MG63 (cell line): ENCODE data around the gene SEC24A. TPM values are rescaled to one million over a fixed set of nuclear protein-coding genes. Genes with fewer than 3 reads are reported as not detected.
"Not testable (repeated sequence)": the region's sequence is repeated elsewhere in the genome, so short reads cannot be mapped to it uniquely, and the experiment has no call there.

Experiments
- DNase-seq: peaks from one replicate; pipeline ENCODE4 v3.0.0-alpha.2; 2020
- H3K27me3 ChIP-seq: fragments of 250-450 bp; sonication (Bioruptor Pico); 2 replicates; pipeline ENCODE4 v1.5.1; 2020; ENCODE audit warnings: mild to moderate bottlenecking, moderate library complexity
- H3K36me3 ChIP-seq: fragments of 250-450 bp; sonication (Bioruptor Pico); 2 replicates; pipeline ENCODE4 v1.5.1; 2020; ENCODE audit warnings: mild to moderate bottlenecking, moderate library complexity
- H3K4me3 ChIP-seq: fragments of 250-450 bp; sonication (Bioruptor Pico); 2 replicates; pipeline ENCODE4 v1.5.1; 2020; ENCODE audit warnings: mild to moderate bottlenecking, moderate library complexity
- H3K9me3 ChIP-seq: fragments of 250-450 bp; sonication (Bioruptor Pico); 2 replicates; pipeline ENCODE4 v1.5.1; 2020; ENCODE audit warnings: mild to moderate bottlenecking, moderate library complexity
- total RNA-seq: library from RNA; depleted of rRNA; stranded (reverse); fragments of >200 nt; shearing (Covaris generic); gene quantifications from 2 replicates; pipeline ENCODE4 v1.2.3, GENCODE V29; 2014; ENCODE audit warnings: low replicate concordance

The SEC24A gene
- total RNA-seq, 1 experiment from 2014 or later = 11.7 TPM

DNA sequence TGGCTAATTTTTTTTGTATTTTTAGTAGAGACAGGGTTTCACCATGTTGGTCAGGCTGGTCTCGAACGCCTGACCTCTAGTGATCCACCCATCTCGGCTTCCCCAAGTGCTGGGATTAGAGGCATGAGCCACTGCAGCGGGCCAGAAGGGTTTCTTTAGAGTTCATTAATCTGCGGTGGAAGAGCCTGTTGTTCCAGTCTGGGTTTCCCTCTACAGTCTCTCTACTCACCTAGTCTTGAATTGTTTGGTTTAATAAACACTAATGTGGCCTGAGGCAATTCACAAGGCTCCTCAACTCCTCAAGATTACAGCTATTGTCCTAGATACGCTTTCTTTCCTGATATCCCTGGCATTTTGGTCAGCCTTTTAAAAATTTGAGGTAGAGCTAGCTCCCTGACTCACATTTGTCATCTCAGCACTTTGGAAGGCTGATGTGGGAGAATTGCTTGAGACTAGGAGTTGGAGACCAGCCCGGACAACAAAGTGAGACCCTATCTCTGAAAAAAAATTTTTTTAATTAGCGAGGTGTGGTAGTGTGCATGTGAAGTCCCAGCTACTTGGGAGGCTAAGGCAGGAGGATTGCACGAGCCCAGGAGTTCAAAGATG lies 11.4 kb upstream of the SEC24A start:
- Histone ChIP-seq H3K4me3 (no peak overlapping the region), H3K36me3 (peaks cover 3% of the 10 kb centered on the region; the same call in 1 of the 2 replicates), H3K9me3 (no peaks in the 10 kb centered on the region), H3K27me3 (no peaks in the 10 kb centered on the region)
- no peak for DNase-seq

GRCh38 chr5:134638760-134639201 lies 9.8 kb upstream of the SEC24A start:
- no peak for DNase-seq

DNA sequence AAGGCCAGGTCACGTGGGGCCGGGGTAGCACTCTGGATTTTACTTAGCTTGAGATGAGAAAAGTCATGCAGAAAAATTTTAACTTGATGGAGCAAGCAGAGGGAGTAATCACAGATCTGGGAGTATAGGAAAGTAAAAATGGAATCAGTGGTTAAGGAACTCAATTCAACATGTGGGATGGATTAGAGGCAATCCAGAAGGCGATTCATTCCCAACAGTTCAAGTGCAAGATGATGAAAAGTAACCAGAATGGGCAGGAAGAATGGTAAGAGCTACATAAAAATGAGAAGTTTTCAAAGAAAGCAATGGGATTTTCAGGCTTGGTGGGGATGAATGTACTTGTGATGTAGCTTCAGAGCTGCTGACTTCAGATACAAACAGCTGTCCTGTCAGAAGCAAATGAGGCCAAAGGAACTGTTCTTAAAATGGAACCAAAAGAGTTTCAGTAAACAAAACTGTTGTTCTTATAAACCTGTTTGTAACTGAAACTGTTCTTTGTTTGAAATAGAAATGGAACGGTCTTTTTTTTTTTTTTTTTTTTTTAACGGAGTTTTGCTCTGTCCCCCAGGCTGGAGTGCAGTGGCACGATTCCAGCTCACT lies 5.6 kb upstream of the SEC24A start:
- Histone ChIP-seq H3K4me3 (no peak overlapping the region), H3K36me3 (peaks cover 2% of the 10 kb centered on the region), H3K27me3 (no peaks in the 10 kb centered on the region), H3K9me3 (no peaks in the 10 kb centered on the region)
- DNase-seq = no peak

More at GRCh38 chr5:134638760-134639201, 9.8 kb upstream of the SEC24A start:
- Histone ChIP-seq H3K4me3 (no peak overlapping the region), H3K9me3 (no peaks in the 10 kb centered on the region), H3K36me3 (no peaks in the 10 kb centered on the region), H3K27me3 (no peaks in the 10 kb centered on the region)

DNA sequence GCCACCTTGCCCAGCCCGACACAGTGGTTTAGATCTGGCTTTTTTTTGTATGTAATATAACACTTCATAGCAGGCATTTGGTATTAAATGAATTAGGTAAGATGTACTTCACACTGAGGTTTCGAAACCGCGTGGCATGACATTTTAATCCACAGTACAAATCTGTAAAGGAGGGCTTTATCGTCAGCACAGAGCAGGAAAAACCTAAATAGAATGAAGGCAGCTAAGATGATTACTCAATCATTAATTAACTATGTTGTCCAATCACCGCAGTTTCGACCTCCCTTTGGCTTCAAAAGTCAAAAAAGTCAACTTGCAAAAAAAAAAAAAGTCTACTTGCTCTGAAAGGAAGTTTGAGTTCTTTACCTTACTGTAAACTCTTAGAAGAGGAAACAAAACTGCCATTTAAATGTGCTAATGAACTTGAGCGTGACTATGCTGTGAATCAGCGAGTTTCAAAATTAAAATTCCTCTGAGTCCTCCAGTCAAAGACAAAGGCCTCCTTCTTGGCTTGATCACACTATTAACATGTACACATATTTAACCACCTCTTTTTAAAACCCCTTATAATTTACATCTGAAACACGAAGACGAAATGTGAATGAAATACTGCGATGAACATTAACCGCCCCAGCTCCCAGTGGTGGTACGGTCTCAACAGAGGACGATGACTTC lies 698 bp upstream of the SEC24A start:
- no peaks in the 10 kb centered on the region for H3K9me3 ChIP-seq
- no peaks in the 10 kb centered on the region for H3K27me3 ChIP-seq
- peaks cover 14% of the 10 kb centered on the region for H3K36me3 ChIP-seq
- DNase-seq = no peak
- peak overlapping the region; percentile 96 for H3K4me3 ChIP-seq

- Histone ChIP-seq H3K9me3 (no peaks in the 10 kb centered on the region), H3K4me3 (peak overlapping the region; percentile 96), H3K27me3 (no peaks in the 10 kb centered on the region), H3K36me3 (peaks cover 23% of the 10 kb centered on the region)
- peak; percentile 55 for DNase-seq
These were observed 714 bp downstream of the SEC24A start for GRCh38 chr5:134649163-134649835.

GRCh38 chr5:134650660-134651059 lies 2.1 kb downstream of the SEC24A start:
- H3K27me3 ChIP-seq, DNase-seq, H3K9me3 ChIP-seq: not testable (repeated sequence)
- peaks cover 34% of the 10 kb centered on the region for H3K36me3 ChIP-seq
- H3K4me3 ChIP-seq = peak overlapping the region; percentile 96

- Histone ChIP-seq H3K4me3 (no peak overlapping the region), H3K9me3 (no peaks in the 10 kb centered on the region), H3K27me3 (no peaks in the 10 kb centered on the region), H3K36me3 (peaks cover 33% of the 10 kb centered on the region)
- DNase-seq = peak; percentile 47
These were observed 2.9 kb downstream of the SEC24A start for GRCh38 chr5:134651531-134651930.

DNA sequence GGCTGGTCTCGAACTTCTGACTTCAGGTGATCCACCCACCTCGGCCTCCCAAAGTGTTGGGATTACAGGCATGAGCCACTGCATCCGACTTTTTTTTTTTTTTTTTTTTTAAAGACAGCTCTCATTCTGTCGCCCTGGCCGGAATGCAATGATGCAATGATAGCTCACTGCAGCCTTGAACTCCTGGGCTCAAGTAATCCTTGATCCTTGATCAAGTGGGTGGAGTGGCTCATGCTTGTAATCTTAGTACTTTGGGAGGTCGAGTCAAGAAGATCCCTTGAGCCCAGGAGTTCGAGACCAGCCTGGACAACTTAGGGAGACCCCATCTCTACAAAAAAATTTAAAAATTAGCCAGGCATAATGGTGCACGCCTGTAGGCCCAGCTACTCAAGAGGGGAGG lies 8.1 kb downstream of the SEC24A start:
- peaks cover 59% of the 10 kb centered on the region for H3K36me3 ChIP-seq
- H3K9me3 ChIP-seq = no peaks in the 10 kb centered on the region
- DNase-seq = no peak
- no peaks in the 10 kb centered on the region for H3K27me3 ChIP-seq
- no peak overlapping the region for H3K4me3 ChIP-seq

DNA sequence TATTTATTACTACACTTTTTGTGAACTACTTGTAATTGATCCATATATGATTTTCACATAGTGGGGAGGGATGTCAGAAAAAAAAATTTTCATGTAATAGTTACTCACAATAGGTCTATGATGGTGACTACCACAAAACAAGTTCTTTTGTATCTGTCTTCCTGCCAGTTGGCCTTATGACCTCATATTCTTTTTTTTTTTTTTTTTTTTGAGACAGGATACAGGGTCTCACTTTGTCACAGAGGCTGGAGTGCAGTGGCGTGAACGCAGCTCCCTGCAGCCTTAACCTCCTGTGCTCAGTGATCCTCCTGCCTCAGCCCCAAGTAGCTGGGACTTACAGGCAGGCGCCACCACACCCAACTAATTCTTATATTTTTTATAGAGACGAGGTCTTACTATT lies 10.9 kb downstream of the SEC24A start:
- H3K4me3 ChIP-seq = no peak overlapping the region
- H3K9me3 ChIP-seq = no peaks in the 10 kb centered on the region
- H3K27me3 ChIP-seq = no peaks in the 10 kb centered on the region
- peaks cover 68% of the 10 kb centered on the region for H3K36me3 ChIP-seq
- no peak for DNase-seq

- no peaks in the 10 kb centered on the region for H3K9me3 ChIP-seq
- peaks cover 67% of the 10 kb centered on the region for H3K36me3 ChIP-seq
- no peak overlapping the region for H3K4me3 ChIP-seq
- no peaks in the 10 kb centered on the region for H3K27me3 ChIP-seq
- no peak for DNase-seq
These were observed 11.3 kb downstream of the SEC24A start for GRCh38 chr5:134659922-134660321.

DNA sequence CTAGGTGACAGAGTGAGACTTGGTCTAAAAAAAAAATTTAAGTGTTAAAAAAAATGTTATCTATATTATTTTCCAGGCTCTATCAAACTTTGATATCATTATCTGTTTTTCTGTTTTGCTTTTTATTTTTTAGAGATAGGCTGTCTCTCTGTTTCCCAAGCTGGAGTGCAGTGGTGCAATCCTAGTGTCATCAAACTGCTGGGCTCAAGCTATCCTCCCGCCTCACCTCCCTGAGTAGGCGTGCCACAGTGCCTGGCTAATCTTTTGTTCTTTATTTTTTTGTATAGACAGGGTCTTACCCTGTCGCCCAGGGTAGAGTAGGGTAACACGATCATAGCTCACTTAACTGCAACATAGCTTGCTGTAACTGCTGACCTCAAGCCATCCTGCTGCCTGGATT lies 14.4 kb downstream of the SEC24A start:
- Histone ChIP-seq H3K4me3 (no peak overlapping the region), H3K36me3 (peaks cover 72% of the 10 kb centered on the region), H3K27me3 (no peaks in the 10 kb centered on the region), H3K9me3 (no peaks in the 10 kb centered on the region)
- no peak for DNase-seq

DNA sequence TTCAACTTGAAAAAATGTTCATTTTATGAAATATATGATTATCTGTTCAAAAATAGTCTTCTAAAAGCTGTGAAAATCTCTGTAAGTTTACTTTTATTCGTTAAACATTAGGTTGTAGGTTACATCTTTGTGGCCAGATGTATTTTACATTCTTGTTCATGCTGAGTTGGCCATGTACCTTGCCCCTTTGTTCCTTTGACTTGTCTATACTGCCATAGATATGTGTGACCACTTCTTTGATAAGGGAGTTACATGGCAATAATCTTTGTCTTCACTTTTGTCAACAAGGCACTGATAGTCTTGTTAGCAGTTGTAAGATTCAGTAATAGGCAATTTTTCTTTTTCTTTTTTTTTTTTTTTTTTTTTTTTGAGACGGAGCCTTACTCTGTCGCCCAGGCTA lies 15.9 kb downstream of the SEC24A start:
- Histone ChIP-seq H3K36me3 (peaks cover 71% of the 10 kb centered on the region), H3K27me3 (no peaks in the 10 kb centered on the region), H3K9me3 (no peaks in the 10 kb centered on the region), H3K4me3 (no peak overlapping the region)
- no peak for DNase-seq

DNA sequence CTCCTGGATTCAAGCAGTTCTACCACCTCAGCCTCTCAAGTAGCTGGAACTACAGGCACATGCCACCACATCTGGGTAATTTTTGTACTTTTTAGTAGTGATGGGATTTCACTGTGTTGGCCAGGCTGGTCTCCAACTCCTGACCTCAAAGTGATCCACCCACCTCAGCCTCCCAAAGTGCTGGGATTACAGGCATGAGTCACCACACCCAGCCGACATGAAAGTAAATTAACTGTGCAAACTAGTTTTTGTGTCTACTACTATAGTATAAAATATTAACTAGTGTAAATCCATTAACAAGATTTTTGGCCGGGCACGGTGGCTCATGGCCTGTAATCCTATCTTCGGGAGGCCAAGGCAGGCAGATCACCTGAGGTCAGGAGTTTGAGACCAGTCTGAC lies 25.0 kb downstream of the SEC24A start:
- DNase-seq = peak; percentile 65
- H3K36me3 ChIP-seq = peaks cover 75% of the 10 kb centered on the region
- H3K4me3 ChIP-seq, H3K9me3 ChIP-seq, H3K27me3 ChIP-seq: not testable (repeated sequence)

- DNase-seq, H3K9me3 ChIP-seq, H3K4me3 ChIP-seq, H3K27me3 ChIP-seq: not testable (repeated sequence)
- peaks cover 81% of the 10 kb centered on the region for H3K36me3 ChIP-seq
These were observed 28.8 kb downstream of the SEC24A start for GRCh38 chr5:134677357-134677756.

- not testable (repeated sequence) for H3K4me3 ChIP-seq, H3K27me3 ChIP-seq, DNase-seq, H3K9me3 ChIP-seq
- peaks cover 88% of the 10 kb centered on the region for H3K36me3 ChIP-seq
These were observed 41.6 kb downstream of the SEC24A start for GRCh38 chr5:134690144-134690543.

- Histone ChIP-seq H3K9me3 (no peaks in the 10 kb centered on the region), H3K4me3 (no peak overlapping the region), H3K36me3 (peaks cover 75% of the 10 kb centered on the region), H3K27me3 (no peaks in the 10 kb centered on the region)
- DNase-seq = no peak
These were observed 44.1 kb downstream of the SEC24A start for GRCh38 chr5:134692722-134693121.

GRCh38 chr5:134708301-134708700 lies 59.7 kb downstream of the SEC24A start:
- no peak for DNase-seq
- H3K36me3 ChIP-seq = peaks cover 83% of the 10 kb centered on the region

More at GRCh38 chr5:134708301-134708700, 59.7 kb downstream of the SEC24A start:
- Histone ChIP-seq H3K27me3 (no peaks in the 10 kb centered on the region), H3K4me3 (no peak overlapping the region), H3K9me3 (no peaks in the 10 kb centered on the region)
